Subcutaneous adipose tissue (tissue), 4 donors: ENCODE measurements around the gene ATP13A2. TPM values are rescaled to one million over a fixed set of nuclear protein-coding genes. Genes with fewer than 3 reads are reported as not detected.

Experiments
- total RNA-seq, 4 donors: library from RNA; depleted of rRNA; stranded (reverse); fragments of >200 nt; gene quantifications; one replicate each; pipeline ENCODE4 v1.1.0, GENCODE V29; 2016
- TF ChIP-seq, protein P1 (sequence below): fragments of 450-650 bp; IDR thresholded peaks from one replicate; pipeline ENCODE4 v1.5.1; 2016; ENCODE audit warnings: low read depth, mild to moderate bottlenecking, control low read depth, antibody characterized with exemption, moderate library complexity

ATP13A2 gene
- total RNA-seq, 4 donors from 2014 or later, result 14.8 to 33.0 (median 22.5) TPM

DNA sequence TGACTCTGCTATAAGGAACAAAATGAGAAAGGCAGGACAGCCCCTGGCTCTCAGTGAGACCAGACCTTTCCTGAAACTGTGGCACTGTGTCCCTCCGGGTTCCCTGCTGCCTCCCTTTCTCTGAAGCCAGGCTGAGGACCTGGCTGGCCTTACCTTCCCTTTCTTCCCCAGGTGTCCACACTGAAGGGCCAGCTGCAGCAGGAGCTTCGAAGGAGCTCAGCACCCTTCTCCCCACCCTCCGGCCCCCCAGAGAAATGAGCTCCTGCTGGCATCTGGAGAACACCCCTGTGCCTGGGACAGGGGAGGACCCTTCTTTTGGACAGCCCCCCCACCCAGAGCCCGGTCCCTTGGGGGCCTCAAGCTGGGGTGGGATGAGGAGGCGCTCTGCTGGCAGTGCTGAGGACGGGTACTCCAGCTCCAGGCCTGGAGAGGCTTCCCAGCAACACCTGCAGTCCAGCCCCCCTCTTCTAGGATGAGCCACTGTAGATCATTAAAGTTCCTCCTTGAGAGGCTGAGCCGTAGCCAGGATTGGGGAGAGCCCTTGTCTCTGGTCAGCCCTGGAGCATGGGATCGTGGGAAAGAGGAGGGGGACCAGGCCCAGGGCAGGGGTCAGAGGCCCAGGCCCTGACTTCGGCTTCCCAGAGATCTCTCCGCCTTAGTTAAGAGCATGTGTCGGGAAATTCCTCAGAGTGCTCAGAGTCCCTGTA lies 39.4 kb downstream of the ATP13A2 start:
- TF ChIP-seq, protein P1, sequence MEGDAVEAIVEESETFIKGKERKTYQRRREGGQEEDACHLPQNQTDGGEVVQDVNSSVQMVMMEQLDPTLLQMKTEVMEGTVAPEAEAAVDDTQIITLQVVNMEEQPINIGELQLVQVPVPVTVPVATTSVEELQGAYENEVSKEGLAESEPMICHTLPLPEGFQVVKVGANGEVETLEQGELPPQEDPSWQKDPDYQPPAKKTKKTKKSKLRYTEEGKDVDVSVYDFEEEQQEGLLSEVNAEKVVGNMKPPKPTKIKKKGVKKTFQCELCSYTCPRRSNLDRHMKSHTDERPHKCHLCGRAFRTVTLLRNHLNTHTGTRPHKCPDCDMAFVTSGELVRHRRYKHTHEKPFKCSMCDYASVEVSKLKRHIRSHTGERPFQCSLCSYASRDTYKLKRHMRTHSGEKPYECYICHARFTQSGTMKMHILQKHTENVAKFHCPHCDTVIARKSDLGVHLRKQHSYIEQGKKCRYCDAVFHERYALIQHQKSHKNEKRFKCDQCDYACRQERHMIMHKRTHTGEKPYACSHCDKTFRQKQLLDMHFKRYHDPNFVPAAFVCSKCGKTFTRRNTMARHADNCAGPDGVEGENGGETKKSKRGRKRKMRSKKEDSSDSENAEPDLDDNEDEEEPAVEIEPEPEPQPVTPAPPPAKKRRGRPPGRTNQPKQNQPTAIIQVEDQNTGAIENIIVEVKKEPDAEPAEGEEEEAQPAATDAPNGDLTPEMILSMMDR, result no peak

DNA sequence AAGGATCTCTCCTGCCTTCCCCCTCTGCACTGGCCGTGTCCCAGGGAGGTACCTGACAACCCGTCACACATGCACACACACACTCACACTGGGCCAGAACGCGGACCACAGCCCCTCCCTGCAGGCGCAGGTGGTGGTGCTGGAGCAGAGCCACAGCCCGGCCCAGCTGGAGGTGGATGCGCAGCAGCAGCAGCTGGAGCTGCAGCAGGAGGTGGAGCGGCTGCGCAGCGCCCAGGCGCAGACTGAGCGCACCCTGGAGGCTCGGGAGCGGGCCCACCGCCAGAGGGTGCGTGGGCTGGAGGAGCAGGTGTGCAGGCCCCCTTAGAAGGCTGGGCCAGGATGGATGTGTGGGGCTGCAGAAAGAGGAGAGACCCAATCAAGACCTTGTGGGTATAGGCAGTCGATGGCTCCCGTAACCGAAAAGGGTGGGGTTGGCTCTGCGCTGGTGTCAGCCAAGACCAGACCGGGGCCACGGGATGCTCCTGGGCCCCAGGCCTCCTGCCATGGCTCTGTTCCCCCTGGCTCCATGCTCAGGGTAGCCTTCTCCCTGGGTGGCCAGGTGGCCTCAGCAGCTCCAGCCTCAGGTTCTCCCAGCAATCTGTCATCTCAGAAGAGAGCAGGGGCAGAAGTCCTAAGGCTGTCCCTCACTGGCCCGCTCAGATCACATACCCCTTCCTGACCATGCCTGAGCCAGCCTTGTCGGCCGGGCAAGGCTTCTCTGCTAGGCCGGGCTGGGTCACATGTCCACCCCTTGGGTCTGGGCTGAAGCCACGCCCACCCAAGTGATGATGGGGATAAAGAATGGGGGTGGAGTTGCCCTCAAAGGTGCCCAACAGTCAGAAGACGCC lies 40.2 kb downstream of the ATP13A2 start:
- TF ChIP-seq, protein P1, result no peak

DNA sequence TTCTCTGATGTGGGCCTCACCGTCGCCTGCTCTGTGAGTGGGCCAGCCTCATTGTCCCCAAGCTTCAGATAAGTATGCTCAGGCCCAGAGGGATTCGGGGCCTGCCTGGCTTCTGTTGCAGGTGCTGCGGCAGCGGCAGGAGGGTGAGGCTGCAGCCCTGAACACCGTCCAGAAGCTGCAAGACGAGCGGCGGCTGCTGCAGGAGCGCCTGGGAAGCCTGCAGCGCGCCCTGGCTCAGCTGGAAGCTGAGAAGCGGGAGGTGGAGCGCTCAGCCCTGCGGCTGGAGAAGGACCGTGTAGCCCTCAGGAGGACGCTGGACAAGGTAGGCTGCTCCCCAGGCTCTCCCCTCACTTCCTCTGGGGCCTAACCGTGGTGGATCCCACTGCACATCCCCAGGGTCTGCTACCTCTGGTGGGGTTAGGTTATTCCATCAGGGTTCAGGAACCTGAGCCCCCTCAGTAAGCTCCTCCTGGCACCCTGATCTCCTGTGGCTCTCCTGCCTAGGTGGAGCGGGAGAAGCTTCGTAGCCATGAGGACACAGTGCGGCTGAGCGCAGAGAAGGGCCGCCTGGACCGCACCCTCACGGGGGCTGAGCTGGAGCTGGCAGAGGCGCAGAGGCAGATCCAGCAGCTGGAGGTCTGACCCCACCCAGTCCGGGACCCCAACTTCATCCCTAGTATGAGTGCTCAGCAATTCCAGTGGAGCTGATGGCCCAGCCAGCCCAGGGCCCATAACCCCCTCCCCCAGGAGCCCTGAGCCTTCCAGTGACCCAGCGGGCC lies 41.4 kb downstream of the ATP13A2 start:
- TF ChIP-seq, protein P1, result no peak

DNA sequence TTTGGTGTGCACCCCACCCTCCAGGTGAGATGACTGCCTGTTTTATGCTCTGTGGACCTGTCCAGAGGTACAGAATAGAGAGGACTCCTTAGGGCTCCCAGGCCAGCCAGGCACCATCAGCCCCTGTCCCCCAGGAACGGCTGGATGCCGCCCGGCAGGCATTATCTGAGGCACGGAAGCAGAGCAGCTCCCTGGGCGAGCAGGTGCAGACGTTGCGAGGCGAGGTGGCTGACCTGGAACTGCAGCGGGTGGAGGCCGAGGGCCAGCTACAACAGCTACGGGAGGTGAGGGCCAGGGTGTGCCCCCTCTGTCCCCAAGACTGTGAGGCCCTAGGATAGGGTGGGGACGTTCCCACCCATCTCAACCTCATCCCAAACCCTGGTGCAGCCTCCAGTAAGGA lies 42.1 kb downstream of the ATP13A2 start:
- TF ChIP-seq, protein P1, result no peak

DNA sequence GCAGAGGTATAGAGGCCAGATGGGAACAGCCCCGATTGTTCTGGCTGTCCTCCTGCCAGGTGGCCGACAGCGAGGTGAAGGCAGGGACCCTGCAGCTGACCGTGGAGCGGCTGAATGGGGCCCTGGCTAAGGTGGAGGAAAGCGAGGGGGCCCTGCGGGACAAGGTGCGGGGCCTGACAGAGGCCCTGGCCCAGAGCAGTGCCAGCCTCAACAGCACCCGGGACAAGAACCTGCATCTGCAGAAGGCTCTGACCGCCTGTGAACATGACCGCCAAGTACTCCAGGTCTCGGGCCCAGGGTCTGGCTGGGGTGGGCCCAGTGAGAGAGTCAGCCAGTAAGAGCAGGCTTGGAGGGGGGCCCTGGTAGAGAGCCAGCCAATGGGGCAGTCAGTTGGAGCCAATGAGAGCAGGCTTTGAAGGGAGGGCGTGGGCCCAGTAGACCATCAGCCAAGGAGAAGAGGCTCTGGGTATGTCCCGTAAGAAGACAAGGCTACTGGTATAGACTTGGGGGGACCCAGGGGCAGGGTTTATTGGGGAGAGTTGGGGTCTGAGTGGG lies 42.6 kb downstream of the ATP13A2 start:
- TF ChIP-seq, protein P1, result no peak

DNA sequence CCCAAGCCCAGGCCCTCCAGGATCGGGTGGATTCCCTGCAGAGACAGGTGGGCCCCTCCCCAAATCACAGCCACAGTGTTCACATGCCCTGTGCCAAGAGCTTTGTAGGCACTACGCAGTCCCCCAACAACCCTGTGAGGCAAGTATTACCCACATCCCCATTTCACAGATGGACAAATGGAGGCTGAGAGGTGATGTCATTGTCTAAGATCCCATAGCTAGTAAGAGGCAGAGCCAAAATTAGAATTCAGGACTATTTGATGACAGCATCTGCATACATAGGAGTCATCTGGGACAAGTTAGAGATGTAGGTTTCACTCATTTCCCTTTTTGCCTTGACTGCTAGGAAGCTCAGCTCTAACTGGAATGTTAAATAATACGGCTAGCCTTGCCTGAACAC lies 43.4 kb downstream of the ATP13A2 start:
- TF ChIP-seq, protein P1, result no peak

DNA sequence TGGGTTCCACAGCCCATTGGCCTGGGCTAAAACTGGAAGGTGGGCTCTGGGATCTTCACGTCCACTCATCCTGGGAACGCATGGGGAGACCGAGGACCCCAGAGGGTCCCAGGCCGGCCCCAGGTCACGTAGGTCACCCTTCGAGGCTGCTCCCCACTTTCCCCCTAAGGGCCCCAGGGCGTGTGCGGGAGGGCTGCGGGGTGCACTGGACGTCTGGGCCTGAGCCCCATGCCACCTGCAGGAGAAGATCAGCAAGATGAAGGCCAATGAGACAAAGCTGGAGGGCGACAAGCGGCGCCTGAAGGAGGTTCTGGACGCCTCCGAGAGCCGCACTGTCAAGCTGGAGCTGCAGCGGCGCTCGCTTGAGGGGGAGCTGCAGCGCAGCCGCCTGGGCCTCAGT lies 43.8 kb downstream of the ATP13A2 start:
- TF ChIP-seq, protein P1, result no peak
